HTERT RPE-1 (cell line): Measurements from ENCODE around the gene TSNAX.
"Not testable (repeated sequence)": the region's sequence is repeated elsewhere in the genome, so short reads cannot be mapped to it uniquely, and the experiment has no call there.

Experiments used
- in situ Hi-C: fragments of 300-500 bp; cut with MboI; formaldehyde crosslinking; loops from 4 replicates; pipeline ENCODE4 v1.14.3; 2020; ENCODE audit warnings: low sequenced_read_pairs

Gene TSNAX

GRCh38 chr1:231528172-231529029, at the start of gene TSNAX:
Gene TSNAX, plus strand, starts transcription at chr1:231528669. Its CDS starts 142 bp downstream, at chr1:231528811.
- in situ Hi-C loops = no loop called here

- in situ Hi-C loops = no loop called here
These were observed 49.7 kb upstream of the TSNAX start for GRCh38 chr1:231478811-231479210.

GRCh38 chr1:231480008-231480407, 48.5 kb upstream of the TSNAX start:
- in situ Hi-C loops = no loop called here

GRCh38 chr1:231481289-231481688, 47.2 kb upstream of the TSNAX start:
- in situ Hi-C loops = no loop called here

GRCh38 chr1:231485029-231485784, 43.3 kb upstream of the TSNAX start:
- in situ Hi-C loops = no loop called here

GRCh38 chr1:231487019-231487418, 41.5 kb upstream of the TSNAX start:
- in situ Hi-C loops = no loop called here

- in situ Hi-C loops = no loop called here
These were observed 40.6 kb upstream of the TSNAX start for GRCh38 chr1:231487910-231488309.

GRCh38 chr1:231493421-231494185, 34.9 kb upstream of the TSNAX start:
- in situ Hi-C loops = no loop called here

GRCh38 chr1:231494439-231495110, 33.9 kb upstream of the TSNAX start:
- in situ Hi-C loops = no loop called here

GRCh38 chr1:231497629-231498152, 30.8 kb upstream of the TSNAX start:
- in situ Hi-C loops = no loop called here

- in situ Hi-C loops = no loop called here
These were observed 29.2 kb upstream of the TSNAX start for GRCh38 chr1:231499148-231499763.

GRCh38 chr1:231500666-231501065, 27.8 kb upstream of the TSNAX start:
- in situ Hi-C loops = no loop called here

GRCh38 chr1:231503168-231503567, 25.3 kb upstream of the TSNAX start:
- in situ Hi-C loops = not testable (repeated sequence)

GRCh38 chr1:231507476-231508355, 20.8 kb upstream of the TSNAX start:
- in situ Hi-C loops = no loop called here

GRCh38 chr1:231508497-231508896, 20.0 kb upstream of the TSNAX start:
- in situ Hi-C loops = no loop called here

- in situ Hi-C loops = no loop called here
These were observed 19.5 kb upstream of the TSNAX start for GRCh38 chr1:231508941-231509340.

GRCh38 chr1:231512147-231512698, 16.2 kb upstream of the TSNAX start:
- in situ Hi-C loops = no loop called here

- in situ Hi-C loops = no loop called here
These were observed 12.7 kb upstream of the TSNAX start for GRCh38 chr1:231515748-231516147.

- in situ Hi-C loops = no loop called here
These were observed 11.4 kb upstream of the TSNAX start for GRCh38 chr1:231517076-231517475.
